Nucleus accumbens (tissue), 56 donors: ENCODE results near the gene RCOR1.
"Not testable (repeated sequence)": the region's sequence is repeated elsewhere in the genome, so short reads cannot be mapped to it uniquely, and the experiment has no call there.

ENCODE experiments used
- DNase-seq, 56 donors: peaks; one replicate each; lab custom pipeline; 2025; lab: John Stamatoyannopoulos, UW

The RCOR1 gene

GRCh38 chr14:102570334-102570995, 22.0 kb upstream of the RCOR1 start:
- no peak for DNase-seq

- no peak for DNase-seq
These were observed 21.4 kb upstream of the RCOR1 start for GRCh38 chr14:102571043-102571442.

- no peak for DNase-seq
These were observed 20.9 kb upstream of the RCOR1 start for GRCh38 chr14:102571478-102572042.

GRCh38 chr14:102573161-102573560, 19.3 kb upstream of the RCOR1 start:
- DNase-seq = not testable (repeated sequence)

GRCh38 chr14:102573591-102574046, 18.8 kb upstream of the RCOR1 start:
- DNase-seq = no peak

- no peak for DNase-seq
These were observed 17.9 kb upstream of the RCOR1 start for GRCh38 chr14:102574281-102575159.

- DNase-seq = no peak
These were observed 17.1 kb upstream of the RCOR1 start for GRCh38 chr14:102575160-102575845.

GRCh38 chr14:102575846-102576428, 16.5 kb upstream of the RCOR1 start:
- DNase-seq = not testable (repeated sequence)

- no peak for DNase-seq
These were observed 13.6 kb upstream of the RCOR1 start for GRCh38 chr14:102578821-102579220.

- DNase-seq = no peak
These were observed 12.5 kb upstream of the RCOR1 start for GRCh38 chr14:102579696-102580549.

GRCh38 chr14:102580550-102581110, 11.8 kb upstream of the RCOR1 start:
- no peak for DNase-seq

GRCh38 chr14:102581193-102581592, 11.3 kb upstream of the RCOR1 start:
- no peak for DNase-seq

- DNase-seq = no peak
These were observed 8.7 kb upstream of the RCOR1 start for GRCh38 chr14:102583726-102584125.

- no peak for DNase-seq
These were observed 7.3 kb upstream of the RCOR1 start for GRCh38 chr14:102584871-102585869.

- DNase-seq = no peak
These were observed 5.9 kb upstream of the RCOR1 start for GRCh38 chr14:102586420-102587104.

- DNase-seq = no peak
These were observed 3.6 kb upstream of the RCOR1 start for GRCh38 chr14:102588821-102589220.

- DNase-seq = no peak
These were observed 2.6 kb upstream of the RCOR1 start for GRCh38 chr14:102589761-102590290.
